H1 (cell line): ENCODE results near the gene DEFB131A. TPM values are rescaled to one million over a fixed set of nuclear protein-coding genes. Genes with fewer than 3 reads are reported as not detected.
"Not testable (repeated sequence)": the region's sequence is repeated elsewhere in the genome, so short reads cannot be mapped to it uniquely, and the experiment has no call there.

ENCODE experiments used
- CTCF ChIA-PET: fragments of 300-600 bp; sonication (Branson Sonifier 250); formaldehyde crosslinking; loops from one replicate; lab custom pipeline; 2021; ENCODE audit not compliant: partially characterized antibody; lab: Charles Lee
- POLR2A ChIA-PET: fragments of 300-600 bp; sonication (Branson Sonifier 250); formaldehyde crosslinking; loops from one replicate; lab custom pipeline; 2021; ENCODE audit warnings: inconsistent platforms; ENCODE audit not compliant: partially characterized antibody; lab: Charles Lee
- DNase-seq, 2 experiments: peaks; one replicate each; pipeline versions ENCODE4 v3.0.0 to v3.0.0-alpha.2; 2010 to 2022; ENCODE audit warnings: low spot score in 2 of 2, low read depth in 1 of 2, mixed read lengths in 1 of 2
- FAIRE-seq: peaks from 2 replicates; lab custom pipeline; 2011; peaks lifted over from hg19 to GRCh38; lab: Jason Lieb, UNC
- H2AFZ ChIP-seq: 2 replicates; pipeline ENCODE4 v1.8.1; 2012; ENCODE audit warnings: low read length, inconsistent platforms
- H2AK5ac ChIP-seq: 2 replicates; pipeline ENCODE4 v1.6.1; 2013; ENCODE audit warnings: low read depth, low read length
- H2BK120ac ChIP-seq: replicated peaks from 2 replicates; pipeline ENCODE3; 2013; ENCODE audit warnings: low read depth, low read length, inconsistent platforms
- H2BK12ac ChIP-seq: 2 replicates; pipeline ENCODE4 v1.6.1; 2013; ENCODE audit warnings: low read depth, low read length
- H2BK15ac ChIP-seq: 2 replicates; pipeline ENCODE4 v1.6.1; 2013; ENCODE audit warnings: low read length
- H2BK20ac ChIP-seq: 2 replicates; pipeline ENCODE4 v1.6.1; 2013; ENCODE audit warnings: low read length
- H2BK5ac ChIP-seq: 2 replicates; pipeline ENCODE4 v1.6.1; 2013; ENCODE audit warnings: low read depth, low read length
- H3K14ac ChIP-seq: 2 replicates; pipeline ENCODE4 v1.6.1; 2013; ENCODE audit warnings: inconsistent platforms; ENCODE audit not compliant: insufficient read length
- H3K18ac ChIP-seq: 2 replicates; pipeline ENCODE4 v1.6.1; 2013; ENCODE audit warnings: low read length; ENCODE audit errors: extremely low read depth
- H3K23ac ChIP-seq: 2 replicates; pipeline ENCODE4 v1.6.1; 2013; ENCODE audit warnings: inconsistent platforms; ENCODE audit not compliant: insufficient read length
- H3K23me2 ChIP-seq: 2 replicates; pipeline ENCODE4 v1.6.1; 2013; ENCODE audit warnings: low read depth, low read length
- H3K27ac ChIP-seq: 2 replicates; pipeline ENCODE4 v1.6.1; 2011; ENCODE audit warnings: low read depth, low read length, inconsistent platforms
- H3K27me3 ChIP-seq, 4 experiments: replicated peaks in 1 of 4; 1 replicate in 1 of 4; 2 replicates in 3 of 4; pipeline versions ENCODE4 v1.6.1 to v1.8.1; 2011 to 2013; ENCODE audit warnings: low read length in 3 of 4, mild to moderate bottlenecking in 3 of 4, inconsistent platforms in 2 of 4, mixed read lengths in 2 of 4, moderate library complexity in 1 of 4; ENCODE audit not compliant: control insufficient read depth in 3 of 4, insufficient read depth in 3 of 4; ENCODE audit errors: extremely low read depth in 1 of 4
- H3K36me3 ChIP-seq, 4 experiments: 2 replicates each; pipeline versions ENCODE4 v1.6.1 to v1.8.1; 2011 to 2013; ENCODE audit warnings: mild to moderate bottlenecking in 4 of 4, low read length in 3 of 4, moderate library complexity in 2 of 4, control low read depth in 1 of 4, inconsistent platforms in 1 of 4; ENCODE audit not compliant: insufficient read depth in 4 of 4, control insufficient read depth in 2 of 4
- H3K4ac ChIP-seq: replicated peaks from 2 replicates; pipeline ENCODE3; 2013; ENCODE audit warnings: low read length, low read depth, mixed read lengths, inconsistent platforms; ENCODE audit not compliant: insufficient read length
- H3K4me1 ChIP-seq, 4 experiments: replicated peaks in 1 of 4; 1 replicate in 1 of 4; 2 replicates in 3 of 4; pipeline versions ENCODE4 v1.6.1 to v1.8.1; 2011 to 2013; ENCODE audit warnings: low read length in 3 of 4, inconsistent platforms in 2 of 4, mixed read lengths in 1 of 4; ENCODE audit not compliant: insufficient read depth in 4 of 4, control insufficient read depth in 3 of 4
- H3K4me2 ChIP-seq, 2 experiments: 2 replicates each; pipeline versions ENCODE4 v1.6.1 to v1.8.1; 2011 to 2013; ENCODE audit warnings: low read depth in 2 of 2, low read length in 2 of 2, control low read depth in 1 of 2, inconsistent platforms in 1 of 2, mild to moderate bottlenecking in 1 of 2; ENCODE audit not compliant: insufficient read depth in 1 of 2
- H3K4me3 ChIP-seq, 4 experiments: fragments of 200-600, 300-600 bp in 1 of 4; sonication (generic), shearing (Covaris generic), sonication (Bioruptor Twin) in 1 of 4; 2 replicates each; pipeline versions ENCODE4 v1.5.1 to v1.8.1; 2011 to 2016; ENCODE audit warnings: low read length in 4 of 4, low read depth in 3 of 4, control low read depth in 2 of 4, inconsistent platforms in 2 of 4, mild to moderate bottlenecking in 2 of 4, mixed read lengths in 1 of 4, moderate library complexity in 1 of 4; ENCODE audit not compliant: insufficient read depth in 2 of 4; ENCODE audit errors: extremely low read depth in 1 of 4
- H3K56ac ChIP-seq: replicated peaks from 2 replicates; pipeline ENCODE3; 2013; ENCODE audit warnings: low read depth, mild to moderate bottlenecking, mixed read lengths, low read length, inconsistent platforms; ENCODE audit not compliant: insufficient read length
- H3K79me1 ChIP-seq: 2 replicates; pipeline ENCODE4 v1.6.1; 2013; ENCODE audit warnings: low read depth, low read length, control low read depth
- H3K79me2 ChIP-seq, 2 experiments: 2 replicates each; pipeline versions ENCODE4 v1.6.1 to v1.8.1; 2012 to 2013; ENCODE audit warnings: low read length in 2 of 2, mild to moderate bottlenecking in 2 of 2, inconsistent platforms in 1 of 2; ENCODE audit not compliant: insufficient read depth in 2 of 2, control insufficient read depth in 1 of 2
- H3K9ac ChIP-seq, 4 experiments: replicated peaks in 1 of 4; 1 replicate in 1 of 4; 2 replicates in 3 of 4; pipeline versions ENCODE4 v1.6.1 to v1.8.1; 2011 to 2013; ENCODE audit warnings: low read depth in 3 of 4, low read length in 3 of 4, control low read depth in 2 of 4, mild to moderate bottlenecking in 2 of 4, moderate library complexity in 2 of 4, inconsistent platforms in 1 of 4; ENCODE audit errors: extremely low read depth in 1 of 4
- H3K9me3 ChIP-seq, 2 experiments: 2 replicates each; pipeline versions ENCODE4 v1.6.1 to v1.8.1; 2012 to 2013; ENCODE audit warnings: mild to moderate bottlenecking in 2 of 2, moderate library complexity in 2 of 2, control low read depth in 1 of 2, inconsistent platforms in 1 of 2, low read depth in 1 of 2, low read length in 1 of 2, mixed read lengths in 1 of 2; ENCODE audit not compliant: insufficient read depth in 2 of 2
- H4K20me1 ChIP-seq, 2 experiments: replicated peaks in 1 of 2; 2 replicates each; pipeline versions ENCODE3 to v1.8.1; 2011 to 2013; ENCODE audit warnings: inconsistent platforms in 2 of 2, low read length in 2 of 2, mild to moderate bottlenecking in 1 of 2; ENCODE audit not compliant: insufficient read depth in 2 of 2, control insufficient read depth in 1 of 2
- H4K5ac ChIP-seq: 2 replicates; pipeline ENCODE4 v1.6.1; 2013; ENCODE audit warnings: low read length, low read depth, mixed read lengths, inconsistent platforms; ENCODE audit not compliant: insufficient read length
- H4K8ac ChIP-seq: 2 replicates; pipeline ENCODE4 v1.8.0; 2013; ENCODE audit warnings: mild to moderate bottlenecking, moderate library complexity, low read length, inconsistent platforms; ENCODE audit not compliant: insufficient read depth; ENCODE audit errors: extremely low read depth
- H4K91ac ChIP-seq: replicated peaks from 2 replicates; pipeline ENCODE3; 2013; ENCODE audit warnings: low read length, mixed read lengths, inconsistent platforms; ENCODE audit not compliant: insufficient read length
- WGBS, 2 experiments: shearing (Covaris generic) in 1 of 2; methylation state at CpG; one replicate each; pipeline versions ENCODE4 v1.1.6 to v1.1.7; 2013 to 2015; ENCODE audit warnings: low lambda C conversion rate in 2 of 2, mixed read lengths in 2 of 2, inconsistent platforms in 1 of 2, low coverage in 1 of 2, missing lambda C conversion rate in 1 of 2; ENCODE audit not compliant: insufficient replicate concordance in 2 of 2, insufficient coverage in 1 of 2, insufficient read length in 1 of 2; ENCODE audit errors: extremely low coverage in 1 of 2, missing lambda C conversion rate in 1 of 2; 5-methylcytosine and 5-hydroxymethylcytosine counted together
- polyA plus RNA-seq, 7 experiments: library from polyadenylated mRNA; depleted of rRNA in 3 of 7; stranded (reverse) in 5 of 7; unstranded in 2 of 7; fragments of >200 nt in 5 of 7; fragments of 200-250 nt in 2 of 7; gene quantifications; 1 replicate in 5 of 7; 2 replicates in 1 of 7; 4 replicates in 1 of 7; pipeline versions ENCODE4 v1.2.1 to v1.2.3, GENCODE V29; 2011 to 2013; ENCODE audit warnings: missing spikeins in 2 of 7, mixed read lengths in 2 of 7
- total RNA-seq: library from RNA; stranded (reverse); fragmentation: NEBNext Ultra II Directional; extraction: Animal tissue kit (Norgen Biotek cat#: 25700); gene quantifications from 2 replicates; pipeline ENCODE4 v1.2.1, GENCODE V29; 2021

DEFB131A gene
- total and polyA plus RNA-seq, 2 of the 8 experiments (the other 6 are each of a cell fraction or from before 2014, with no cell fraction given): not detected

- DNase-seq, H2BK5ac ChIP-seq, H3K9ac ChIP-seq, H4K20me1 ChIP-seq, H4K8ac ChIP-seq, H3K23ac ChIP-seq, H3K79me2 ChIP-seq, H3K36me3 ChIP-seq, H3K27ac ChIP-seq, H2BK15ac ChIP-seq, H3K4me3 ChIP-seq, H2BK20ac ChIP-seq, H3K4me2 ChIP-seq, H3K4me1 ChIP-seq, H4K91ac ChIP-seq, H3K23me2 ChIP-seq, H2BK12ac ChIP-seq, H2AFZ ChIP-seq, CTCF ChIA-PET, H3K27me3 ChIP-seq, H3K18ac ChIP-seq, H3K14ac ChIP-seq, H2BK120ac ChIP-seq, POLR2A ChIA-PET, H4K5ac ChIP-seq, H3K56ac ChIP-seq, FAIRE-seq, H3K79me1 ChIP-seq, H2AK5ac ChIP-seq, H3K9me3 ChIP-seq, H3K4ac ChIP-seq: not testable (repeated sequence)
- 81% methylated on average over 10 of the region's 10 CpGs; no CpG with 5 or more reads in 1 of the 2 experiments for WGBS, 2 experiments
These were observed 39.5 kb downstream of the DEFB131A start for GRCh38 chr4:9483682-9484081.

GRCh38 chr4:9486880-9487279 lies 42.7 kb downstream of the DEFB131A start:
- DNase-seq, H4K91ac ChIP-seq, H2AK5ac ChIP-seq, H3K79me1 ChIP-seq, H2BK15ac ChIP-seq, H2BK20ac ChIP-seq, H3K9me3 ChIP-seq, H3K4ac ChIP-seq, H3K36me3 ChIP-seq, H2BK12ac ChIP-seq, H3K4me2 ChIP-seq, H3K23ac ChIP-seq, FAIRE-seq, H4K5ac ChIP-seq, H2BK120ac ChIP-seq, H3K27me3 ChIP-seq, H3K4me3 ChIP-seq, H3K14ac ChIP-seq, H3K4me1 ChIP-seq, H3K9ac ChIP-seq, H2BK5ac ChIP-seq, H4K8ac ChIP-seq, H2AFZ ChIP-seq, POLR2A ChIA-PET, H3K79me2 ChIP-seq, H3K18ac ChIP-seq, H3K27ac ChIP-seq, CTCF ChIA-PET, H3K23me2 ChIP-seq, H3K56ac ChIP-seq, H4K20me1 ChIP-seq: not testable (repeated sequence)
- WGBS, 2 experiments: 87% methylated on average over 11 of the region's 11 CpGs; no CpG with 5 or more reads in 1 of the 2 experiments
